H1 (cell line): ENCODE measurements around the gene GRID1. TPM values are rescaled to one million over a fixed set of nuclear protein-coding genes. Genes with fewer than 3 reads are reported as not detected.

Experiments used
- CTCF ChIA-PET: fragments of 300-600 bp; sonication (Branson Sonifier 250); formaldehyde crosslinking; loops from one replicate; lab custom pipeline; 2021; ENCODE audit not compliant: partially characterized antibody; lab: Charles Lee
- POLR2A ChIA-PET: fragments of 300-600 bp; sonication (Branson Sonifier 250); formaldehyde crosslinking; loops from one replicate; lab custom pipeline; 2021; ENCODE audit warnings: inconsistent platforms; ENCODE audit not compliant: partially characterized antibody; lab: Charles Lee
- DNase-seq, 2 experiments: peaks; one replicate each; pipeline versions ENCODE4 v3.0.0 to v3.0.0-alpha.2; 2010 to 2022; ENCODE audit warnings: low spot score in 2 of 2, low read depth in 1 of 2, mixed read lengths in 1 of 2
- FAIRE-seq: peaks from 2 replicates; lab custom pipeline; 2011; peaks lifted over from hg19 to GRCh38; lab: Jason Lieb, UNC
- H2AFZ ChIP-seq: 2 replicates; pipeline ENCODE4 v1.8.1; 2012; ENCODE audit warnings: low read length, inconsistent platforms
- H2AK5ac ChIP-seq: 2 replicates; pipeline ENCODE4 v1.6.1; 2013; ENCODE audit warnings: low read depth, low read length
- H2BK120ac ChIP-seq: replicated peaks from 2 replicates; pipeline ENCODE3; 2013; ENCODE audit warnings: low read depth, low read length, inconsistent platforms
- H2BK12ac ChIP-seq: 2 replicates; pipeline ENCODE4 v1.6.1; 2013; ENCODE audit warnings: low read depth, low read length
- H2BK15ac ChIP-seq: 2 replicates; pipeline ENCODE4 v1.6.1; 2013; ENCODE audit warnings: low read length
- H2BK20ac ChIP-seq: 2 replicates; pipeline ENCODE4 v1.6.1; 2013; ENCODE audit warnings: low read length
- H2BK5ac ChIP-seq: 2 replicates; pipeline ENCODE4 v1.6.1; 2013; ENCODE audit warnings: low read depth, low read length
- H3K14ac ChIP-seq: 2 replicates; pipeline ENCODE4 v1.6.1; 2013; ENCODE audit warnings: inconsistent platforms; ENCODE audit not compliant: insufficient read length
- H3K18ac ChIP-seq: 2 replicates; pipeline ENCODE4 v1.6.1; 2013; ENCODE audit warnings: low read length; ENCODE audit errors: extremely low read depth
- H3K23ac ChIP-seq: 2 replicates; pipeline ENCODE4 v1.6.1; 2013; ENCODE audit warnings: inconsistent platforms; ENCODE audit not compliant: insufficient read length
- H3K23me2 ChIP-seq: 2 replicates; pipeline ENCODE4 v1.6.1; 2013; ENCODE audit warnings: low read depth, low read length
- H3K27ac ChIP-seq: 2 replicates; pipeline ENCODE4 v1.6.1; 2011; ENCODE audit warnings: low read depth, low read length, inconsistent platforms
- H3K27me3 ChIP-seq, 4 experiments: replicated peaks in 1 of 4; 1 replicate in 1 of 4; 2 replicates in 3 of 4; pipeline versions ENCODE4 v1.6.1 to v1.8.1; 2011 to 2013; ENCODE audit warnings: low read length in 3 of 4, mild to moderate bottlenecking in 3 of 4, inconsistent platforms in 2 of 4, mixed read lengths in 2 of 4, moderate library complexity in 1 of 4; ENCODE audit not compliant: control insufficient read depth in 3 of 4, insufficient read depth in 3 of 4; ENCODE audit errors: extremely low read depth in 1 of 4
- H3K36me3 ChIP-seq, 4 experiments: 2 replicates each; pipeline versions ENCODE4 v1.6.1 to v1.8.1; 2011 to 2013; ENCODE audit warnings: mild to moderate bottlenecking in 4 of 4, low read length in 3 of 4, moderate library complexity in 2 of 4, control low read depth in 1 of 4, inconsistent platforms in 1 of 4; ENCODE audit not compliant: insufficient read depth in 4 of 4, control insufficient read depth in 2 of 4
- H3K4ac ChIP-seq: replicated peaks from 2 replicates; pipeline ENCODE3; 2013; ENCODE audit warnings: low read length, low read depth, mixed read lengths, inconsistent platforms; ENCODE audit not compliant: insufficient read length
- H3K4me1 ChIP-seq, 4 experiments: replicated peaks in 1 of 4; 1 replicate in 1 of 4; 2 replicates in 3 of 4; pipeline versions ENCODE4 v1.6.1 to v1.8.1; 2011 to 2013; ENCODE audit warnings: low read length in 3 of 4, inconsistent platforms in 2 of 4, mixed read lengths in 1 of 4; ENCODE audit not compliant: insufficient read depth in 4 of 4, control insufficient read depth in 3 of 4
- H3K4me2 ChIP-seq, 2 experiments: 2 replicates each; pipeline versions ENCODE4 v1.6.1 to v1.8.1; 2011 to 2013; ENCODE audit warnings: low read depth in 2 of 2, low read length in 2 of 2, control low read depth in 1 of 2, inconsistent platforms in 1 of 2, mild to moderate bottlenecking in 1 of 2; ENCODE audit not compliant: insufficient read depth in 1 of 2
- H3K4me3 ChIP-seq, 4 experiments: fragments of 200-600, 300-600 bp in 1 of 4; sonication (generic), shearing (Covaris generic), sonication (Bioruptor Twin) in 1 of 4; 2 replicates each; pipeline versions ENCODE4 v1.5.1 to v1.8.1; 2011 to 2016; ENCODE audit warnings: low read length in 4 of 4, low read depth in 3 of 4, control low read depth in 2 of 4, inconsistent platforms in 2 of 4, mild to moderate bottlenecking in 2 of 4, mixed read lengths in 1 of 4, moderate library complexity in 1 of 4; ENCODE audit not compliant: insufficient read depth in 2 of 4; ENCODE audit errors: extremely low read depth in 1 of 4
- H3K56ac ChIP-seq: replicated peaks from 2 replicates; pipeline ENCODE3; 2013; ENCODE audit warnings: low read depth, mild to moderate bottlenecking, mixed read lengths, low read length, inconsistent platforms; ENCODE audit not compliant: insufficient read length
- H3K79me1 ChIP-seq: 2 replicates; pipeline ENCODE4 v1.6.1; 2013; ENCODE audit warnings: low read depth, low read length, control low read depth
- H3K79me2 ChIP-seq, 2 experiments: 2 replicates each; pipeline versions ENCODE4 v1.6.1 to v1.8.1; 2012 to 2013; ENCODE audit warnings: low read length in 2 of 2, mild to moderate bottlenecking in 2 of 2, inconsistent platforms in 1 of 2; ENCODE audit not compliant: insufficient read depth in 2 of 2, control insufficient read depth in 1 of 2
- H3K9ac ChIP-seq, 4 experiments: replicated peaks in 1 of 4; 1 replicate in 1 of 4; 2 replicates in 3 of 4; pipeline versions ENCODE4 v1.6.1 to v1.8.1; 2011 to 2013; ENCODE audit warnings: low read depth in 3 of 4, low read length in 3 of 4, control low read depth in 2 of 4, mild to moderate bottlenecking in 2 of 4, moderate library complexity in 2 of 4, inconsistent platforms in 1 of 4; ENCODE audit errors: extremely low read depth in 1 of 4
- H3K9me3 ChIP-seq, 2 experiments: 2 replicates each; pipeline versions ENCODE4 v1.6.1 to v1.8.1; 2012 to 2013; ENCODE audit warnings: mild to moderate bottlenecking in 2 of 2, moderate library complexity in 2 of 2, control low read depth in 1 of 2, inconsistent platforms in 1 of 2, low read depth in 1 of 2, low read length in 1 of 2, mixed read lengths in 1 of 2; ENCODE audit not compliant: insufficient read depth in 2 of 2
- H4K20me1 ChIP-seq, 2 experiments: replicated peaks in 1 of 2; 2 replicates each; pipeline versions ENCODE3 to v1.8.1; 2011 to 2013; ENCODE audit warnings: inconsistent platforms in 2 of 2, low read length in 2 of 2, mild to moderate bottlenecking in 1 of 2; ENCODE audit not compliant: insufficient read depth in 2 of 2, control insufficient read depth in 1 of 2
- H4K5ac ChIP-seq: 2 replicates; pipeline ENCODE4 v1.6.1; 2013; ENCODE audit warnings: low read length, low read depth, mixed read lengths, inconsistent platforms; ENCODE audit not compliant: insufficient read length
- H4K8ac ChIP-seq: 2 replicates; pipeline ENCODE4 v1.8.0; 2013; ENCODE audit warnings: mild to moderate bottlenecking, moderate library complexity, low read length, inconsistent platforms; ENCODE audit not compliant: insufficient read depth; ENCODE audit errors: extremely low read depth
- H4K91ac ChIP-seq: replicated peaks from 2 replicates; pipeline ENCODE3; 2013; ENCODE audit warnings: low read length, mixed read lengths, inconsistent platforms; ENCODE audit not compliant: insufficient read length
- EZH2 ChIP-seq: fragments of 200-600 bp; sonication (generic); IDR thresholded peaks from 2 replicates; pipeline ENCODE4 v1.7.1; 2012; ENCODE audit warnings: low read depth, mild to moderate bottlenecking, moderate library complexity, low read length, inconsistent platforms; ENCODE audit not compliant: severe bottlenecking
- WGBS, 2 experiments: shearing (Covaris generic) in 1 of 2; methylation state at CpG; one replicate each; pipeline versions ENCODE4 v1.1.6 to v1.1.7; 2013 to 2015; ENCODE audit warnings: low lambda C conversion rate in 2 of 2, mixed read lengths in 2 of 2, inconsistent platforms in 1 of 2, low coverage in 1 of 2, missing lambda C conversion rate in 1 of 2; ENCODE audit not compliant: insufficient replicate concordance in 2 of 2, insufficient coverage in 1 of 2, insufficient read length in 1 of 2; ENCODE audit errors: extremely low coverage in 1 of 2, missing lambda C conversion rate in 1 of 2; 5-methylcytosine and 5-hydroxymethylcytosine counted together
- polyA plus RNA-seq, 7 experiments: library from polyadenylated mRNA; depleted of rRNA in 3 of 7; stranded (reverse) in 5 of 7; unstranded in 2 of 7; fragments of >200 nt in 5 of 7; fragments of 200-250 nt in 2 of 7; gene quantifications; 1 replicate in 5 of 7; 2 replicates in 1 of 7; 4 replicates in 1 of 7; pipeline versions ENCODE4 v1.2.1 to v1.2.3, GENCODE V29; 2011 to 2013; ENCODE audit warnings: missing spikeins in 2 of 7, mixed read lengths in 2 of 7
- total RNA-seq: library from RNA; stranded (reverse); fragmentation: NEBNext Ultra II Directional; extraction: Animal tissue kit (Norgen Biotek cat#: 25700); gene quantifications from 2 replicates; pipeline ENCODE4 v1.2.1, GENCODE V29; 2021

The GRID1 gene
- total and polyA plus RNA-seq, 2 of the 8 experiments (the other 6 are each of a cell fraction or from before 2014, with no cell fraction given): 0.22 to 0.30 TPM

DNA sequence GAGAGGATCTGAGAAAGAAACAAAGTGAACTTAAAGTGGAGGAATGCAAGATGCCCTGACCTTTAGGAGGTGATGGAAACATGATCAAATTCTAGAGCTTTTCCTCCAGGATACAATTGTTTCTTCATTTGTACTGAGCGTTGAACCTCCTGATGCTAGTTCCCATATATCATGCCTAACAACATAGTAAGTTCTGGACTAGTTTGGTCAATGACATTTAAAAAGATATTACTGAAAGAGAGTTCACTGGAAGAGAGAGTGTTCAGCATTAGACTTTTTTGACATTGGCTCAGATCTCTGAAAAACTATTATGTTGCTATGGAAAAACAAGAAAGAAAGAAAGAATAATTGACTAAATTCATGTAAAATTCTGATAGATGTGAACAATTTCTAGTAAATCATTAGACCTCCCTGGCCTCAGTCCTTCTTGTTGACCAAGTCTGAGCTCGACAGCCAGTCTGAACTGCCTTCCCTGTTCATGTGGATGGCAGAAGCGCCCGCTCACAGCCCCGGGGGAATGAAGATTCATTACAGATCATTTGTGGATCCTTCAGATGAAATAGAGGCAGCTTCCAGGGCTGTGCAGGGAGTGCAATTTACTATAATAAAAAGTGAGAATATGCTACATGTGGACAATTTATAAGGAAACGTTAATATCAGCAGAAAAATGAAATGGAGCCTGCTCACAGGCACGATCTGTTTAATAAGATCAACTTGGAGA, 442.1 kb downstream of the GRID1 start:
- Histone ChIP-seq H3K9me3 (no peaks in the 10 kb centered on the region), H4K20me1 (no peaks in the 10 kb centered on the region), H3K23me2 (no peaks in the 10 kb centered on the region), H2BK5ac (no peak overlapping the region), H4K91ac (no peak overlapping the region), H2AK5ac (no peak overlapping the region), H3K27ac (no peak overlapping the region), H2BK12ac (no peak overlapping the region), H3K56ac (no peak overlapping the region), H3K14ac (no peak overlapping the region), H2BK20ac (no peak overlapping the region), H4K5ac (no peak overlapping the region), H4K8ac (no peak overlapping the region), H3K27me3 (no peaks in the 10 kb centered on the region), H3K79me1 (no peaks in the 10 kb centered on the region), H2BK15ac (no peak overlapping the region), H3K36me3 (no peaks in the 10 kb centered on the region), H3K23ac (no peak overlapping the region), H3K4ac (no peak overlapping the region), H3K9ac (no peak overlapping the region), H3K4me2 (no peak overlapping the region), H2BK120ac (no peak overlapping the region), H2AFZ (no peak overlapping the region), H3K79me2 (no peaks in the 10 kb centered on the region), H3K4me1 (peaks cover 0 to 4% (median 2%) of the 10 kb centered on the region in 4 experiments; a peak in 3 of 7 replicates), H3K18ac (no peak overlapping the region), H3K4me3 (no peak overlapping the region)
- FAIRE-seq (no peak), DNase-seq (no peak)
- CTCF ChIA-PET: interaction anchor here (1.0 to 2.0 kb wide), 8 partner anchors 10 to 199 kb away, joined by 3 to 5 read pairs (median 4); no protein-coding TSS in a partner anchor
- 87% methylated on average over 7 of the region's 7 CpGs; no CpG with 5 or more reads in 1 of the 2 experiments for WGBS, 2 experiments
- no peak for TF ChIP-seq EZH2
- POLR2A ChIA-PET: no interaction called here
